Occipital lobe (tissue), 2 donors: ENCODE results near the gene IFI44. TPM values are rescaled to one million over a fixed set of nuclear protein-coding genes. Genes with fewer than 3 reads are reported as not detected.

Source experiments
- DNase-seq: peaks from one replicate; lab custom pipeline; 2025; lab: John Stamatoyannopoulos, UW
- total RNA-seq: library from RNA; depleted of rRNA; stranded (reverse); fragments of >200 nt; gene quantifications from one replicate; pipeline ENCODE4 v1.2.3, GENCODE V29; 2014

The IFI44 gene
- total RNA-seq, 1 donor from 2014 or later, result 57.1 TPM

DNA sequence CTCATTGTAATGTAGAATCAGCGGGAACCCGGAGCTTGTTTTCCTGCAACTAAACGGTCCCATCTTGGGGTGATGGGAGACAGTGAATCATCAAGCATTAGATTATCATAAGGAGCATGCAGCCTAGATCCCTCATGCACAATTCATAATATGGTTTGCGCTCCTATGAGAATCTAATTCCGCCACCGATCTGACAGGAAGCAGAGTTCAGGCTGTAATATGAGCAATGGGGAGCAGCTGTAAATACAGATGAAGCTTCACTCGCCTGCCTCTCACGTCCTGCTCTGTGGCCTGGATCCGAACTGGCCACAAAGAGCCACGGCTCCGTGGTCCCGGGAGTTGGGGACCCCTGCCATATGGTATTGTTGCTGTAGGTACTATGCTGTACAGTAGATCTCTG is 1.6 kb downstream of the IFI44 start:
- no peak for DNase-seq

DNA sequence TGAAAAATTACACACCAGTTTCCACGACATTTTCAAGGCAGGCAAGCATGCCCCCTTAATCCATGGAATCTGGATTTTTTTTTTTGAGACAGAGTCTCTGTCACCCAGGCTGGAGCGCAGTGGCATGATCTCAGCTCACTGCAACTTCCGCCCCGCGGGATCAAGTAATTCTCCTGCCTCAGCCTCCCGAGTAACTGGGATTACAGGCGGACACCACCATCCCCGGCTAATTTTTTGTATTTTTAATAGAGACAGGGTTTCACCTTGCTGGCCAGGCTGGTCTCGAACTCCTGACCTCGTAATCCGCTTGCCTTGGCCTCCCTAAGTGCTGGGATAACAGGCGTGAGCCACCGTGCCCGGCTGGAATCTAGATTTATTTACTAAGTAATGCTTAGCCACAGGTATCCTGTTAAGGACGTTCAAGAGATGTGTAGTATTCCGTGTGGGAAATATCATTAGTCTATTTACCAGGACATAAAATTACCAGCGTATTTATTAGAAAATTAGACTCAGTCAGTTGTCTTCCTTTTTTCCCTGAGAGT is 2.5 kb downstream of the IFI44 start:
- no peak for DNase-seq

DNA sequence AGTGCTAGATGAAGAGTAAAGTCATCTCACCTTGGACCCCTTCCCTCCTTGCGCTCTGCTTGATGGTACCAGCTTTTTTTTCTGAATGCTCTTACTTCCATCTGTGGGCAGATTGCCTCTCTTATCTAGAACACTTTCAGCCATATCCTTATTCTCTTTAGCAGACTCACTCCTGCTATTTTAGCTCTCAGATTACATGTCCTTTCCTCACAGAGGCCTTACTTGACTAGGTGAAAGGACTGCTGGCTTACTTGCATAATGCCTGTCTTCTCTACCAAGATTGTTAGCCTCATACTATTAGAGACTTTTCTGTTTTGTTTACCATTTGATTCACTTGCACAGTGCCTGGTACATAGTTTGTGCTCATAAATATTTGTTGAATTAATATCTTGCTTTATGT is 9.3 kb downstream of the IFI44 start:
- DNase-seq, result no peak

DNA sequence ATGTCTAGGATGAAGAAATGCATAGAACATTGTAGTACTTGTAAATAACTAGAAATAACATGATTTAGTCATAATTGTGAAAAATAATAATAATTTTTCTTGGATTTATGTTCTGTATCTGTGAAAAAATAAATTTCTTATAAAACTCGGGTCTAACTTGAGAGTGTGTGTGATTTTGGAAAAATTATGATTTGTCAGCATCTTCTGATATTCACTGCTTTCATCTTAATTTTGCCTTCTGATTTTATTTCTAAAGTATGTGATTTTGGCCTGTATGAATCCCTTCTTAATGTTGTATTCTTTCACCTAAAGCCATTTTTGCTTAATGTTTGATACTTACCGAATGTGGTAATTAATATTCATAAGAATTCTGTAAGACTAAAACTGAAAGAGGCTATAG is 14.3 kb downstream of the IFI44 start:
- DNase-seq, result no peak

GRCh38 chr1:78664763-78665162 is 15.1 kb downstream of the IFI44 start:
- no peak for DNase-seq

- DNase-seq, result no peak
Measured at GRCh38 chr1:78665809-78666208, 16.2 kb downstream of the IFI44 start.

GRCh38 chr1:78667939-78668338 is 18.3 kb downstream of the IFI44 start:
- no peak for DNase-seq

GRCh38 chr1:78668427-78668826 is 18.8 kb downstream of the IFI44 start:
- no peak for DNase-seq

- no peak for DNase-seq
Measured at GRCh38 chr1:78672428-78672827, 22.8 kb downstream of the IFI44 start.

GRCh38 chr1:78673120-78673519 is 23.5 kb downstream of the IFI44 start:
- no peak for DNase-seq

DNA sequence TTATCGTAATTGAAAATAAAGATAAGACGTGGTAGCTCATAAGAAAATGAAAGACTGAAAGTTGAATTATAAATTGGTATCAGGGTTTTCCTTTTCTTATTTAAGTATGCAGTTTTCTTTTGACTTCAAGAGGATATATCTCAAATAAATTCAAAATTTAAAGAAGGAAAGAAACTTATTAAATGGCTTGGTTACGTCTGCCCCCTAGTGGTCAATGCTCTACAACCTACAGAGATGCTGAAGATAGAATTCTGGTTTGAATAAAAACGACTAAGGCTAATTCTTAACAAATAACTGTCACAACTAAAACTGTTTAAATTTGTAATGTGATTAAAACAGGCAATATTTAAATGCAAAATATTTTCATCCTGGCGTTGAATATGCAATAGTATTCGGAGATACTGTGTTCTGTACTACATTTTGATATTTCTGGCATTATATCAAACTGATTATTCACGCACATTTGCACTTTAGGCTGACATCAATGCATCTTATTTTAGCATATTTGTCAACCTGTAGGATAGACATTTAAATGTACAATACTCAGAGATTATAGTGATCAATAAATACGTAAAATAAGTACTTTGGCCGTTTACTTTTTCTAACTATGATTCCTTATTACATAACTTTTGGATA is 26.8 kb downstream of the IFI44 start:
- DNase-seq, result no peak

GRCh38 chr1:78676993-78677392 is 27.4 kb downstream of the IFI44 start:
- DNase-seq, result no peak

- no peak for DNase-seq
Measured at GRCh38 chr1:78677788-78678187, 28.2 kb downstream of the IFI44 start.

DNA sequence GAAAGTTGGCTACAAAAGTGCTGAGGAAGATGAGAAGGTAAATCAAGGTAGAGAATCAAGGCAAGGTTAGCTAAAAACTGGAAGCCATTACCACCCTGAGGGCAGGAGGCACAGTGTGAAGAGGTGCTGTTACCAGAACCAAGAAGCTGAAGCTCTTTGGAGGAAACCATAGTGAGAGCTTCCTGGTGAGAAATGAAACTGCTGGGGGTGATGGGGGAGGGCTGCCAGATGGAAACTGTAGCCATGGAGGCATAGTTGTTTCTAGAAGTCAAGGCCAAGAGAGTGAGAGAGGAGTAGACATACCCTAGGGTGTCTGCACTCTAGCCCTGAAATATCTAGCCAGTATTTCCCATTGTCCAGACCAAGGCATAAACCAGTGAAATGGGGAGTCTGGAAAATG is 28.7 kb downstream of the IFI44 start:
- DNase-seq, result no peak

DNA sequence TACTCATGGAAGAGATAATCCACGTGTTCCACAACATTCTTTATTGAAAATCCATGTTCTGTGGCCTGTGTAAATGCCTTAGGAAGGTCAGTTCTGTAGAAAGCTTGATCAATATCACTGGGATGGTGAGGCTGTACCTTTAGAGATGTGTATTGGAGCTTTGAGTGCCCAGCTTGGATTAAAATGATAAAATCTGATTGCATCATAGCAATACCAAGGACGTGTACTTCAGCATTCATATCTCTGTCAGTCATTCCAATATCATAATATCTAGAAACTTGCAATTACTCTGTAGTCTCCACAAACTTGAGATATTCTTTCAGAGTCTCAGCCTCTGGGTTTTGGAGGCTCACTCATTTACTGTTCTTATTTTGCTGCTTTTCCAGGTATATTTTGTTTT is 31.6 kb downstream of the IFI44 start:
- DNase-seq, result no peak

- DNase-seq, result no peak
Measured at GRCh38 chr1:78682496-78682895, 32.9 kb downstream of the IFI44 start.

GRCh38 chr1:78683079-78683478 is 33.4 kb downstream of the IFI44 start:
- no peak for DNase-seq

DNA sequence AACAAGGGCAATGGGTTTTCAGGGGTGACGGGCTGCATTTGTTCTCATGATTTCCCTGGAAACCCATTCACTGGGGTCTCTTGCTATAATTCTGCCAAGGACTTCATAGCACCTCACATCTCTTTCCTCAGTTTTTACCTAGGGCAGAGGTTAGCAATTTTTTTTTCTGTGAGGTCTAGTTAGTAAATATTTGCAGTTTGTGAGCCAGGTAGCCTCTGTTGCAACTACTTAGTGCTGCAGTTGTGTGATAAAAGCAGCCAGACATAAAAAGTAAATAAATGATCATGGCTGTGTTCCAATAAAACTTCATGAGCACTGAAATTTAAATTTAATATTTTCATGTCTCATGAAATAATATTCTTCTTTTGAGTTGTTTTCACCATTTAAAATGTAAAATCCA is 37.7 kb downstream of the IFI44 start:
- DNase-seq, result no peak

GRCh38 chr1:78687914-78688313 is 38.3 kb downstream of the IFI44 start:
- no peak for DNase-seq

- no peak for DNase-seq
Measured at GRCh38 chr1:78688697-78689096, 39.1 kb downstream of the IFI44 start.

GRCh38 chr1:78690516-78690915 is 40.9 kb downstream of the IFI44 start:
- no peak for DNase-seq

DNA sequence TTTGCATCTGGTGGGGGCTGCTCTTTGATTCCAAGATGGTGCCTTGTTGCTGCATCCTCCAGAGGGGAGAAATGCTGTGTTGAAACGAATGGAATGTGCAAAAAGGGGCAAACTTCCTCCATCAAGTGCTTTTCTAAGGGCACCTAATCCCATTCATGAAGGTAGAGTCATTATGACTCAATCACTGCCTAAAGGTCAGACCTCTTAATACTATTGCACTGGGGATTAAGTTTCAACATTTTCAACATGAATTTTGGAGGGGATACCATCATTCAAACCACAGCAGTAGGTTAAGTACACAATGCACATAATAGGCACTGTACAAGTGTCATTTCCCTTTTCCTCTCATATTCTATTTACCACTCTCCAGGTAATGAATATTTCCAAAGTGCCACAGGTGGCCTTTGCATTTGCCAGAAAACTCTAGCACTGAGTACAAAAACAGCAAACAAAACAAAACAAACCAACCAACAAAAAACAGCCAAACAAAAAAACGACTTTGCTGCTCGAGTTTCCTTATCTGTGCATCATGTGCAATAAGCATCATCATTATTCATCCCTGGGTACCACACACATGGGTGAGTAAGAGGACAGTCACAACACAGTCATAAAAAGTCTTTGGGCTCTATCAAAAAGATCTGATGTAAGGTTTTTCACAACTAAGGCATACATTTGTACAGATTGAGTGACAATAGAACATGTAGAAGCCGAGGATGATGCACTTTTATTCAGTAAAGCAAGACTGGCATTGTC is 42.5 kb downstream of the IFI44 start:
- no peak for DNase-seq

- no peak for DNase-seq
Measured at GRCh38 chr1:78699813-78700212, 50.2 kb downstream of the IFI44 start.
